Measurements from ENCODE around the gene EFNA4. TPM values are rescaled to one million over a fixed set of nuclear protein-coding genes. Genes with fewer than 3 reads are reported as not detected.

The EFNA4 gene
- total RNA-seq, 2 donors from 2014 or later, result 1.9 to 2.8 TPM

- Histone ChIP-seq H3K4me1 (ENCODE audit: control insufficient read depth in 1 of 2, low read depth in 2 of 2) (no peaks in the 10 kb centered on the region), H3K4me3 (no peak within 1 kb of the TSS), H3K27ac (no peak within 1 kb of the TSS), H3K27me3 (replicated peaks; ENCODE audit: insufficient read depth) (no peaks in the 10 kb centered on the region), H3K36me3 (no peaks in the 10 kb centered on the region), H3K9me3 (no peaks in the 10 kb centered on the region)
- ATAC-seq (ENCODE audit: insufficient number of reproducible peaks, low FRiP score, low read depth) (no peak), DNase-seq (ENCODE audit: low spot score) (no peak)
- TF ChIP-seq, protein P1, sequence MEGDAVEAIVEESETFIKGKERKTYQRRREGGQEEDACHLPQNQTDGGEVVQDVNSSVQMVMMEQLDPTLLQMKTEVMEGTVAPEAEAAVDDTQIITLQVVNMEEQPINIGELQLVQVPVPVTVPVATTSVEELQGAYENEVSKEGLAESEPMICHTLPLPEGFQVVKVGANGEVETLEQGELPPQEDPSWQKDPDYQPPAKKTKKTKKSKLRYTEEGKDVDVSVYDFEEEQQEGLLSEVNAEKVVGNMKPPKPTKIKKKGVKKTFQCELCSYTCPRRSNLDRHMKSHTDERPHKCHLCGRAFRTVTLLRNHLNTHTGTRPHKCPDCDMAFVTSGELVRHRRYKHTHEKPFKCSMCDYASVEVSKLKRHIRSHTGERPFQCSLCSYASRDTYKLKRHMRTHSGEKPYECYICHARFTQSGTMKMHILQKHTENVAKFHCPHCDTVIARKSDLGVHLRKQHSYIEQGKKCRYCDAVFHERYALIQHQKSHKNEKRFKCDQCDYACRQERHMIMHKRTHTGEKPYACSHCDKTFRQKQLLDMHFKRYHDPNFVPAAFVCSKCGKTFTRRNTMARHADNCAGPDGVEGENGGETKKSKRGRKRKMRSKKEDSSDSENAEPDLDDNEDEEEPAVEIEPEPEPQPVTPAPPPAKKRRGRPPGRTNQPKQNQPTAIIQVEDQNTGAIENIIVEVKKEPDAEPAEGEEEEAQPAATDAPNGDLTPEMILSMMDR (IDR thresholded peaks at IDR 0.05), result no peak
Measured at GRCh38 chr1:155033524-155033923, 30.0 kb upstream of the EFNA4 start, which contains the start of the genes DCST1 and DCST2. DCST1 (plus strand) TSS chr1:155033824; CDS start chr1:155034037, 213 bp downstream. DCST2 (minus strand) TSS chr1:155033781; CDS start chr1:155033701, 80 bp downstream.

GRCh38 chr1:155034318-155035208 lies 29.0 kb upstream of the EFNA4 start:
- TF ChIP-seq, protein P1 (IDR thresholded peaks at IDR 0.05), result no peak
- no peak overlapping the region for H3K4me3 ChIP-seq
- no peaks in the 10 kb centered on the region for H3K27me3 ChIP-seq (replicated peaks; ENCODE audit: insufficient read depth)
- no peak overlapping the region for H3K27ac ChIP-seq
- no peaks in the 10 kb centered on the region for H3K9me3 ChIP-seq
- H3K36me3 ChIP-seq, result no peaks in the 10 kb centered on the region
- H3K4me1 ChIP-seq (ENCODE audit: control insufficient read depth in 1 of 2, low read depth in 2 of 2), result no peaks in the 10 kb centered on the region
- ATAC-seq (ENCODE audit: insufficient number of reproducible peaks, low FRiP score, low read depth) (no peak), DNase-seq (ENCODE audit: low spot score) (no peak)

DNA sequence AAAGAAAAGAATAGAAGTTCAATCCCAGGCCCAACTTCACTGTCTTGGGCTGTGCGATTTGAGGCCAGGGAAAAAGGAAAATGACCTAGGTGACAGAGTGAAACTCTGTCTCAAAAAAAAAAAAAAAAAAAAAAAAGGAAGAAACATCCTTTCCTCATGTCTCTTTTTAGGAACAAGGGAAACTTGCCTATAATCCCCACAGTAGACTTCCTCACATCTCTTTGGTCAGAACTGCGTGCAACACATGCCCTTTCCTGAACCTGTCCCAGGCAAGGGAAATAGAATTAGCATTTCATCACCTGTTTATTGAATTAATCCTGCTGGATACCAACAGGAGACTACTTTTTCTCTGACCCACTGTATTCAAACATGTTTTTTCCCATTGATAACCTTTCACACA lies 27.6 kb upstream of the EFNA4 start:
- TF ChIP-seq, protein P1 (IDR thresholded peaks at IDR 0.05), result no peak
- Histone ChIP-seq H3K4me1 (ENCODE audit: control insufficient read depth in 1 of 2, low read depth in 2 of 2) (no peaks in the 10 kb centered on the region), H3K9me3 (no peaks in the 10 kb centered on the region), H3K27ac (no peak overlapping the region), H3K27me3 (replicated peaks; ENCODE audit: insufficient read depth) (no peaks in the 10 kb centered on the region), H3K36me3 (no peaks in the 10 kb centered on the region), H3K4me3 (no peak overlapping the region)
- DNase-seq (ENCODE audit: low spot score) (no peak), ATAC-seq (ENCODE audit: insufficient number of reproducible peaks, low FRiP score, low read depth) (no peak)

DNA sequence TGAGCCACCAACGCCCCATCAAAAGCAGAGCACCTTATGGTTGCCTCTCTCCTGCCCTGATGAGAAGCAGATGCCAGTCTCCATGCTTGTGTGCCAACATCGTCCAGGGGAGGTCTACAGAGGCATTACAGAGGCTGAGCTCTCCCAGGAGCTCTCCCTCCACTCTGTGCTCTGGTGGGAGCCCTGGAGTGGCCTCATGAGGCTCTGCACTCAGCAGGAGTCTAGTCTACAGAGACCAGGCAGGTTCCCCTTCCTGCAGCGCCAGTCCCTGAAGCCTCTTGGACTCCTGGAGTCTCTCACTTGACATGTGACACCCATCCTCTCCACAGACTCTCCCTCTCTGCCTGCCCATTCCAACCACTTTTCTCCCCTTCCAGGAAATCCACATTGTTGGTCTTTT lies 26.5 kb upstream of the EFNA4 start:
- ATAC-seq (ENCODE audit: insufficient number of reproducible peaks, low FRiP score, low read depth), result no peak
- no peak overlapping the region for H3K27ac ChIP-seq
- no peaks in the 10 kb centered on the region for H3K27me3 ChIP-seq (replicated peaks; ENCODE audit: insufficient read depth)
- TF ChIP-seq, protein P1 (IDR thresholded peaks at IDR 0.05), result no peak
- H3K4me3 ChIP-seq, result no peak overlapping the region
- no peaks in the 10 kb centered on the region for H3K36me3 ChIP-seq
- H3K4me1 ChIP-seq (ENCODE audit: control insufficient read depth in 1 of 2, low read depth in 2 of 2), result no peaks in the 10 kb centered on the region
- no peak for DNase-seq (ENCODE audit: low spot score)
- H3K9me3 ChIP-seq, result no peaks in the 10 kb centered on the region

- no peak overlapping the region for H3K27ac ChIP-seq
- no peaks in the 10 kb centered on the region for H3K27me3 ChIP-seq (replicated peaks; ENCODE audit: insufficient read depth)
- no peak overlapping the region for H3K4me3 ChIP-seq
- DNase-seq (ENCODE audit: low spot score) (no peak), ATAC-seq (ENCODE audit: insufficient number of reproducible peaks, low FRiP score, low read depth) (no peak)
- H3K36me3 ChIP-seq, result no peaks in the 10 kb centered on the region
- no peaks in the 10 kb centered on the region for H3K9me3 ChIP-seq
- H3K4me1 ChIP-seq (ENCODE audit: control insufficient read depth in 1 of 2, low read depth in 2 of 2), result no peaks in the 10 kb centered on the region
- TF ChIP-seq, protein P1 (IDR thresholded peaks at IDR 0.05), result no peak
Measured at GRCh38 chr1:155037851-155038441, 25.6 kb upstream of the EFNA4 start.

Data from thoracic aorta (tissue), 2 donors.